ENCODE results near the gene PTCHD4.

DNA sequence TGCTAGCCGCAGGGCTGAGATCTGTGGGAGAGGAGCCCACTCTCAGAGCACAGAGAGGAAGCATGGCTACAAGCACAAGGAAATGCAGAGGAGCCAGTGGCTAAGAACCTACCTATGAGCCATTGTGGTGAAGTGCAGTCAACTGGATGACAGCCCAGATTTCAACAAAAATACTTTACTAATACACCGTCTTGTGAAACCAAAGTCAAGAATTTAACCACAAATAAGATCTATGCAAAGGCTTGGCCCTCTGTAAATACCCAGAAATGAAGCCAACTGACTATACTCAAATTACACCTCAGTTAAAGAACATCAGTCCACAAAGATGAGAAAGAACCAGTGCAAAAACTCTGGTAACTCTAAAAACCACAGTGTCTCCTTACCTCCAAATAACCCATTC lies 40.1 kb upstream of the PTCHD4 start:
- TF ChIP-seq CTCF (IDR thresholded peaks at IDR 0.05; ENCODE audit: borderline replicate concordance, extremely low read depth, low read length, poor library complexity, severe bottlenecking): no peak
- TF ChIP-seq EZH2 (IDR thresholded peaks at IDR 0.05; ENCODE audit: borderline replicate concordance, low read depth, low read length, severe bottlenecking): no peak
